ENCODE measurements around the gene ARPC5L. TPM values are rescaled to one million over a fixed set of nuclear protein-coding genes. Genes with fewer than 3 reads are reported as not detected.

Gene ARPC5L
- total and polyA plus RNA-seq, 2 of the 8 experiments (the other 6 are each of a cell fraction or from before 2014, with no cell fraction given), result 34.1 to 50.6 TPM

DNA sequence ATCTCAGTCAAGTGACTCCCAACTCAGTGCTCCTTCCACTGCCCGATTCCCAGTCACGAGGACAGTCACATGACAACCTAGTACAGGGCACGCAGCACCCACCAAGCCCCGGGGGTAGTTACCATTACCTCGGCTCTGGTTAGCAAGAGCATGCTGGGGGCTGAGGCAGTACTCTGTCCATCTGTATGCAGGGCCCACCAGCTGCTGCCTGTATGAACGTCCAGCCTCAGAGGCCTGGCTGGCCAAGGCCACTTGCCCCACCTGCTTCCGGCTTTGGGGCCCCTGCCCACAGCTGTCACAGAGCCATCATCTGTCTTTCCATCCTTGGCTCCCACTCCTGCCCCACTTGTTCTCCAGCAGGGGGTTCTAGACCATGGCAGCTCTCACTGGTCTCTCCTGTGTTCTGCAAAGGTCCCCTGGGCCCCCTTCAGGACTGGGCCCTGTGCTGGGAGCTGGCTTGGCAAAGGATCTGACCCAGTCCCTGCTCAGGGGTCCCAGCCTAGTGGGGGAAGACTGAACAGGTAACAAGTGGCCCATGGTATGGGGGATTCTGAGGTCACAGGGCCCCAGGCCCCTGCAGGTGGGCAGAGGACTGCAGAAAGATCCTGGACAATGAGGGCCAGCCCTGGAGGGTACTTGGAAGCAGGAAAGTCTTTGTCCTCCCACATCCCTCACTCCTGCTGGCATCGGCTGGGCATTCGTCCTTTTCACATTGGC lies 3.4 kb upstream of the ARPC5L start:
- Histone ChIP-seq H2BK15ac (ENCODE audit: low read length) (no peak overlapping the region), H3K23ac (ENCODE audit: insufficient read length) (no peak overlapping the region), H3K56ac (replicated peaks; ENCODE audit: insufficient read length, low read depth, low read length) (no peak overlapping the region), H4K20me1 (replicated peaks in 1 of 2; ENCODE audit: control insufficient read depth in 1 of 2, insufficient read depth in 2 of 2, low read length in 2 of 2) (peaks cover 39 to 46% of the 10 kb centered on the region in 2 experiments), H3K18ac (ENCODE audit: extremely low read depth, low read length) (no peak overlapping the region), H4K5ac (ENCODE audit: insufficient read length, low read depth, low read length) (no peak overlapping the region), H3K23me2 (ENCODE audit: low read depth, low read length) (peaks cover 7% of the 10 kb centered on the region), H3K4me2 (ENCODE audit: insufficient read depth in 1 of 2, low read depth in 2 of 2, low read length in 2 of 2) (peak overlapping the region in 1 of 2 experiments; percentile 86; a peak in 1 of 4 replicates), H4K91ac (replicated peaks; ENCODE audit: insufficient read length, low read length) (no peak overlapping the region), H2AK5ac (ENCODE audit: low read depth, low read length) (no peak overlapping the region), H3K27me3 (replicated peaks in 1 of 4; ENCODE audit: control insufficient read depth in 3 of 4, extremely low read depth in 1 of 4, insufficient read depth in 3 of 4, low read length in 3 of 4) (no peaks in the 10 kb centered on the region), H2BK20ac (ENCODE audit: low read length) (no peak overlapping the region), H3K9me3 (ENCODE audit: insufficient read depth in 2 of 2, low read depth in 1 of 2, low read length in 1 of 2) (no peaks in the 10 kb centered on the region), H2BK12ac (ENCODE audit: low read depth, low read length) (no peak overlapping the region), H3K27ac (ENCODE audit: low read depth, low read length) (no peak overlapping the region), H3K14ac (ENCODE audit: insufficient read length) (no peak overlapping the region), H3K79me2 (ENCODE audit: control insufficient read depth in 1 of 2, insufficient read depth in 2 of 2, low read length in 2 of 2) (peaks cover 16 to 33% of the 10 kb centered on the region in 2 experiments), H3K79me1 (ENCODE audit: low read depth, low read length) (peaks cover 10% of the 10 kb centered on the region), H3K4me1 (replicated peaks in 1 of 4; ENCODE audit: control insufficient read depth in 3 of 4, insufficient read depth in 4 of 4, low read length in 3 of 4) (peaks cover 0 to 10% (median 8%) of the 10 kb centered on the region in 4 experiments; a peak in 5 of 7 replicates), H3K36me3 (ENCODE audit: control insufficient read depth in 2 of 4, insufficient read depth in 4 of 4, low read length in 3 of 4) (peaks cover 36 to 46% (median 40%) of the 10 kb centered on the region in 4 experiments), H2BK120ac (replicated peaks; ENCODE audit: low read depth, low read length) (no peak overlapping the region), H3K4me3 (ENCODE audit: extremely low read depth in 1 of 4, insufficient read depth in 2 of 4, low read depth in 3 of 4, low read length in 4 of 4) (no peak overlapping the region), H2BK5ac (ENCODE audit: low read depth, low read length) (no peak overlapping the region), H4K8ac (ENCODE audit: extremely low read depth, insufficient read depth, low read length) (no peak overlapping the region), H2AFZ (ENCODE audit: low read length) (no peak overlapping the region), H3K4ac (replicated peaks; ENCODE audit: insufficient read length, low read depth, low read length) (no peak overlapping the region), H3K9ac (replicated peaks in 1 of 4; ENCODE audit: extremely low read depth in 1 of 4, low read depth in 3 of 4, low read length in 3 of 4) (no peak overlapping the region)
- FAIRE-seq (no peak), DNase-seq (ENCODE audit: low read depth in 1 of 2, low spot score in 2 of 2) (no peak)
- TF ChIP-seq, protein P1, sequence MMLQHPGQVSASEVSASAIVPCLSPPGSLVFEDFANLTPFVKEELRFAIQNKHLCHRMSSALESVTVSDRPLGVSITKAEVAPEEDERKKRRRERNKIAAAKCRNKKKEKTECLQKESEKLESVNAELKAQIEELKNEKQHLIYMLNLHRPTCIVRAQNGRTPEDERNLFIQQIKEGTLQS (IDR thresholded peaks at IDR 0.05; ENCODE audit: insufficient read depth, low read depth, low read length), result no peak
- TF ChIP-seq POLR2AphosphoS5 (IDR thresholded peaks at IDR 0.05; ENCODE audit: low read depth, low read length), result peak; percentile 73; the same call in 1 of the 2 replicates
- ChIA-PET POLR2A (ENCODE audit: partially characterized antibody) (interaction anchor here (0.6 to 25.5 kb wide), 9 partner anchors 8 to 178 kb away, joined by 3 to 573 read pairs (median 4); partner anchors contain the start of genes NR6A1 and OLFML2A), CTCF (ENCODE audit: partially characterized antibody) (interaction anchor here (0.6 to 42.1 kb wide), 6 partner anchors 8 to 513 kb away, joined by 3 to 1529 read pairs (median 4); partner anchors contain the start of genes NR6A1 and OLFML2A)
- 89% methylated on average over 9 of the region's 9 CpGs; no CpG with 5 or more reads in 1 of the 2 experiments for WGBS, 2 experiments (ENCODE audit: extremely low coverage in 1 of 2, insufficient coverage in 1 of 2, insufficient read length in 1 of 2, insufficient replicate concordance in 2 of 2, low coverage in 1 of 2, low lambda C conversion rate in 2 of 2, missing lambda C conversion rate in 1 of 2)

All from H1 (cell line).